ENCODE data around the gene NUP50.

NUP50 gene

DNA sequence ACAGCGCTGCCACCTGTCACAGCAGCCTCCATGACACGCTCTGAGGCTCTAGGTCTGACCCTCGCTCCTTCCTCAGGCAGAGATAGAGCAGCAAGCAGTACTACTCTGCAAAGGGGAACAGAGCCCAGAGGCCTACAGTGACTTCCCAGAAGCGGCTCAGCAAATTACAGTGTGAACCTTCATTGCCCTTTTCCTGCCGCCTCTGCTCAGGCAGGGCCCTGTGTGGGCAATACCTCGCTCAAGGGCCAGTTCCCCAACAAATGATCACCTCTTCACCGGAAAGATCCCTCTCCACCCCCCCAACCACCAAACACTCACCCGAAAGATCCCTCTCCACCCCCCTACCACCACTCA lies 64.7 kb downstream of the NUP50 start:
- DNase-seq (ENCODE audit: low spot score) = no peak

DNA sequence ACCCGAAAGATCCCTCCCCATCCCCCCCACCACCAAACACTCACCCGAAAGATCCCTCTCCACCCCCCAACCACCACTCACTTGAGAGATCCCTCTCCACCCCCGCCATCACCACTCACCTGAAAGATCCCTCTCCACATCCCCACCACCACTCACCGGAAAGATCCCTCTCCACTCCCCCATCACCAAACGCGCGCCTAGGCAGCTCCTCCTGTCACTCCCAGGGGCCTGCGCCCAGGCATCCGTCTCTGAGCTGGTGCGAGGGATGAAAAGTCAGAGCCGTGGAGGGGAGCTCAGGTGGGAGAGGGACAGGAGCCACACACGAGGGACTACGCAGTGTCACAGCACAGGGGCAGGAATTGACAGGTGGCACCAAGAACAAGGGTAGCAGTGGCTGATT lies 65.5 kb downstream of the NUP50 start:
- DNase-seq (ENCODE audit: low spot score) = no peak

DNA sequence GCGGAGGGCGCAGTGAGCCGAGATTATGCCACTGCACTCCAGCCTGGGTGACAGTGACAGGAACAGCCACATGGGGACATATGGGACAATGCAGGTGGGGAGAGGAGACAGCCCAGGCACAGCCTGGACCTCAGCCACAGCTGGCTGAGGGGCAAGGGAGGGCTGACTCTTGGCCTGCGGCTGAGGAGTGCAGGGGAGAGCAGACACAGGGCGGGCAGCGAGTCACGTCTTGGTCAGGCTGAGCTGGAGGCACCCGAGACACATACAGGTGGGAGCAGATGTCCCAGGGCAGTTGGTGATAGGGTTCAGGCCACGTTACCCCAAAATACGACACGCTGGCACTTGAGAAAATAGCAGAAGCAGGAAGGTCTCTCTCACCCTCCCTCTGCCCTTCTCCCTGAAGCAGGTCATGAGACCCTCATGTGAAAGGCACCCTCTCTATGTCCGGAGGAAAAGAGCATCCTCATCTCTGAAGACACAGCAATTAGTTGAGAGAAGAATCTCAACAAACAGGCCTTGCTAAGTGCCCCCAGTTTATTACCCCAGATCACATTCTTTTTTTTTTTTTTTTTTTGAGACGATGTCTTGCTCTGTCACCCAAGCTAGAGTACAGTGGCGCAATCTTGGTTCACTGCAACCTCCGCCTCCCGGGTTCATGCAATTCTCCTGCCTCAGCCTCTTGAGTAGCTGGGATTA lies 66.4 kb downstream of the NUP50 start:
- no peak for DNase-seq (ENCODE audit: low spot score)

DNA sequence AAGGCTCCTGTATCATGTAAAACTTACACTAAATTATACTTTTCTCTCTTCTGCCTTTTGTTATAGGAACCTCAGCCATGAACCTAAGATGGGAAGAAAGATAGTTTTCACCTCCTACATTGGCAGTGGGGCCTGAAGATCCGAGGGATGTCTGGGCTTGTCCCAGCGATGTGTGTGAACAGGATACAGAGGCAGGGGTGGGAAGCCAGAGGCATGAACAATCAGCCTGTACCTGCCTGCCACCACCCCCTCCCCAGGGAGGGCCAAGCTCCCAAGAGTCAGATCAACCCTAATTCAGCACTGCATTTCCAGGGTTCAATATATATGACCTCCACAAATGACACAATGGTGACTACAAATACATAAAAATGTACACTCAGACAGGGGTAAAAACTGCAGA lies 67.6 kb downstream of the NUP50 start:
- DNase-seq (ENCODE audit: low spot score) = no peak

DNA sequence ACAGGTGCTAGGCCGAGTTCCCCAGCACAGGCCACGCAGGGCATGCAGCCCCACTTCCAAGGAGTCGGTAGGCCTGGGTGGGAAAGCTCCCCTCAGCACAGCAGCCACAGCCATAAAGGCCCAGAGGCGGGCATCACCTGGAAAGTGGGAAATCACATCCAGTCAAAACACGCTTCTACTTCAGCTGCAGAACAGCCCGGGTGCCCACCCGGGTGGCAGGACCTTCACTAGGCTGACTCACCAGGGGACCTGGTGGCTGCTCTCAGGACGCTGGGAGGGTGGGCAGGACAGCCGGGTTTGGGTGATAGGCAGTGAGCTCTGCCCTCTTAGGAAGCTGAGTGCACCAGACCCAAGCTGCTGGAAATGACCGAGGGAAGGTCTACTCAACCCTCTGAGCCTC lies 69.7 kb downstream of the NUP50 start:
- DNase-seq (ENCODE audit: low spot score) = no peak

DNA sequence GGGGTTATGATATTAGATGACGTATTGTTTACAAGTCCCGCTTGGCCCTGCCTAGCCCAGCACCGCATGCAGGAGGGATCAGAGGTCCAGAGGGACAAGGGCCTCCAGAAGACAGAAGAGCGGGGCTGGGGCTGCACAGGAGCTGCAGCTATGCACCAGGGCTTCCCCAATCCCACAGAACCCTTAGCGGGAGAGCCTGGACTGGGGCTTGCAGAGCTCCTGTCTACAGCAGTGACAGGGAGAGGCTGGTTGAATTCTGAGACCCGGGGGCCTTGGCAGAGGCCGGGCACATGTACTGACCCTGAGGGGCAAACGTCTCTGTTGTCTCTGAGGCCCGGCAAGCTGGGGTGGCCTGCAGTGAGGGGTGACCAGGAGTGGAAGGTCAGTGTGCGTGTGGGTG lies 70.1 kb downstream of the NUP50 start:
- no peak for DNase-seq (ENCODE audit: low spot score)

DNA sequence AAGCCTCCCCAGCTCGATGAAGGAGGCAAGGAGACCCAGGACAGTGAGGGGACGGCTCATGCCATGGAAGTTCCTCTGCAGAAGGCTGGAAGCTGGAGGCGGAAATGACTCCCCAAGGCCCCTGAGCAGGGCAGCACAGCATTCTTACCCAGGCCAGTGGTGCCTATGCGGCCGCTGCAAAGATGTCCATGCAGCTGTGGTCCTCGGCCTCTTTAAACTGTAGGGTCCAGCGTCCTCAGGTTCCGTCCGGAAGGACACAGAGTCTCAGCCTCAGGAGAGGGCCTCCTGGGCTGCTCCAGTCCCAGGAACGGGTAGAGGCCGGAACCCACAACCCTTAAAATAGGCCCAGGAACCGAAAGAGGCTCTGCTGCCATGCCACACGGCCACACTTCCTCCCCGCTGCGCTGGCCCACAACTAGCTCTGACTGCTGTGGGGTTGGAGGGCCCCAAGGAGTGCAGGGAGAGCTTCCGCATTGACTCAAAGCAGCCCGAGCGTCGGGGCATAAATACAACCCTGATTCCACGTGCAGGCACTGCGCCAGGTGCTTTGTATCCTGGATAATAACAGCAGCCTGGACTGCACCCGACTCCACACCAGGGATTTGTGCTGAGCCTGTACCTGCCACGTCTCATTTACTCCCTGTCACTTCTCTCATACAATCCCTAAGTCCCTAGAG lies 71.5 kb downstream of the NUP50 start:
- DNase-seq (ENCODE audit: low spot score) = peak; percentile 83

DNA sequence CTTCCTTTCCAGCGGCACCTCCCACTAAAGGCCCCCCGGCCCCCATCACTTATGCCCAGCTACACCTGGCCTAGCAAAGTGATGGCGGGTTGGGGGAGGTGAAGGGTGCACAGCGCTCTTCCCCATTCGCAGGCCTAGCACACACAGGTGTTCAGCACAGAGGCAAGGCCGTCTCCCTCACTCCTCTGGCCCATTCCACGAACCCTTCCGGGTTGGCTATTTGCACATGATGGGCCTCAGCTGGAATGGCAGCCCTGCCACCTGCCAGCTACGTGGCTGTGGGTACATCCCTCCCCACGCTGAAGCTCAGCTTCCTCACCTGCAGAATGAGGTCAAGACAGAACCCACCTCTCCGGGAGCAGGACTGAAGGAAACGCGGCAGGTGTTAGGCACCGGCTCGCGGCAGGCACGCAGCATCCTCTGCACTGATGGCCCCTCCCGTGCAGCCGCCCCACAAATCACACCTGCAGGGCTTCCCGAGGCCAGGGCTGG lies 72.2 kb downstream of the NUP50 start:
- DNase-seq (ENCODE audit: low spot score) = peak; percentile 50

DNA sequence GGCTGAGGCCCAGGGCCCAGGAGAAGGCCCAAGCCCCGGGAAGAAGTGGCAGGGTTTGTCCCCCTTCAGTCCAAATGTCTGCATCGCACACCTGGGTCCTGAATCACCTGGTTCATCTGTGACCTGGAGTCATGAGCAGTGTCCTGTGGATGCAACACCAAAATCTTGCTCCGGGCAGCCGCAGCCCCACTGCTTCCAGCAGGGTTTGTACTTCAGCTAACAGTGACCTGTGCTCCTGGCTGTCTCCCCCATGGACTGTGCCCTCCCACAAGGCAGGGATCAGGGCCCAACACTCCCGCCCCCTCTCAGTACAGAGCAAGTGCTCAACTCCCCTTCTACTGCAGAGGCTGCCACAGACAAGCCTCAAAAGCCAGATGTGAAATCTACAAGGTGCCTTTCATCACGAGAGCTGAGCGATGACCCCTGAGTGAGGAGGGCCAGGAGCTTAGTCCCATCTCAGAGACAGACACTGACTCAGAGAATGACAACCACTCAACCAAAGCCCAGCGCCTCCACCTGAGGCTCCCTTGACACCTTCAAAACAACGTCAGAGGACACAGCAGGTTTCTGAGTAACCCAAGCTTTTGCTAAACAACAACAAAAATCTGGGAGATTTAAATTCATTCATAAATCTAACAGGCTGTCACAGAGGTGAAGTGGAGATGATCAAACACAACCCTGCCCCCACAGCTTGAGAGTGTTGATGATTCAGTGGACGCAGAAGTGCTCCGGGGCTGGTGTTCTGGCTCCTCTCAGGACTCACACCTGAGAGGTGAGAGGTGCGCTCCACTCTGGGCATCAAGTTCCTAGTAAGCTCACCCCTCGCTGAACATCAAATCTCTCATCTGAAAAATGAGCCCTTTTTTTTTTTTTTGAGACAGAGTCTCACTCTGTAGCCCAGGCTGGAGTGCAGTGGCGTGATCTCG lies 73.6 kb downstream of the NUP50 start:
- DNase-seq (ENCODE audit: low spot score) = no peak

All from NAMALWA (cell line).